Esophagus mucosa (tissue), 1 donor: ENCODE data around the gene UXT. TPM values are rescaled to one million over a fixed set of nuclear protein-coding genes. Genes with fewer than 3 reads are reported as not detected.
"Not testable (repeated sequence)": the region's sequence is repeated elsewhere in the genome, so short reads cannot be mapped to it uniquely, and the experiment has no call there.

ENCODE experiments used
- ATAC-seq: fragments of 200-7000 bp; cut with Tn5 transposase; one replicate; pipeline ENCODE4 v1.9.1; 2020
- total RNA-seq: library from RNA; stranded (reverse); gene quantifications from one replicate; pipeline ENCODE4 v1.2.4, GENCODE V29; 2023
- donor health status: DM: yes; HTN: yes; CAD: no.

The UXT gene, protein sequence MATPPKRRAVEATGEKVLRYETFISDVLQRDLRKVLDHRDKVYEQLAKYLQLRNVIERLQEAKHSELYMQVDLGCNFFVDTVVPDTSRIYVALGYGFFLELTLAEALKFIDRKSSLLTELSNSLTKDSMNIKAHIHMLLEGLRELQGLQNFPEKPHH
- 67.5 TPM for total RNA-seq

DNA sequence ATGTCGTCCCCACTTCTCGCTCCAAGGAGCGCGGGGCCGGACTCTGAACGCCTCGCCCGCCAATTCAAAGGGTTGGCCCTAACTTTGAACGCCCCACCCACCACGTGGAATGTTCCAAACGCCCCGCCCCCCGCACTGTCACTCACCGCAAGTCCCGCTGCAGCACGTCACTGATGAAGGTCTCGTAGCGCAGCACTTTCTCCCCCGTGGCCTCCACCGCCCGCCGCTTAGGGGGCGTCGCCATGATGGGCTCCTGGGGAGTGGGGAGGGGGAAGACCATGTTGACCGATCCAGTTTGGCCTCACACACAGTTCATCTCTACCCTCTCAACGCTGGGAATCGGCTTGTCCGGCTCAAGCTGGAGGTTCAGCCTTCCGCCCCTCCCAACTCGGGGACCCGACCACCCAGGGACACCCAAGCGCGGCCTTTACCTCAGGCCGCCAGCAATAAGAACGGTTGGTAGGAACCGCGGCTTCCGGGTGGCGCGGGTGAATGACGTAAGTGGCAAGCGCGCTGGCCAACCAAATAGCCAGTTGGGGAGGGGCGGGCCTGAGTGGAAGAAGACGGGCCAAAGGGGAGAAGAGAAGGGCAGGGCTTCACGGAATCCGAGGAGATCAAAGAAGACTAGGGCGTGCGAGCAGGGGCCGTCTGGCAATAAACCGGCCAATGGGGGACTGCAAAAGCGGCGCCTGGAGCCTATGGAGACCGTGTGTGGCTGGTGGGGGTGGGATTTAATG lies at the start of gene UXT:
Gene UXT (minus strand): TSS at position 497 of the 737 bp plus-strand sequence. CDS start 253 bp downstream, at position 244.
- ATAC-seq: peak; percentile 95

DNA sequence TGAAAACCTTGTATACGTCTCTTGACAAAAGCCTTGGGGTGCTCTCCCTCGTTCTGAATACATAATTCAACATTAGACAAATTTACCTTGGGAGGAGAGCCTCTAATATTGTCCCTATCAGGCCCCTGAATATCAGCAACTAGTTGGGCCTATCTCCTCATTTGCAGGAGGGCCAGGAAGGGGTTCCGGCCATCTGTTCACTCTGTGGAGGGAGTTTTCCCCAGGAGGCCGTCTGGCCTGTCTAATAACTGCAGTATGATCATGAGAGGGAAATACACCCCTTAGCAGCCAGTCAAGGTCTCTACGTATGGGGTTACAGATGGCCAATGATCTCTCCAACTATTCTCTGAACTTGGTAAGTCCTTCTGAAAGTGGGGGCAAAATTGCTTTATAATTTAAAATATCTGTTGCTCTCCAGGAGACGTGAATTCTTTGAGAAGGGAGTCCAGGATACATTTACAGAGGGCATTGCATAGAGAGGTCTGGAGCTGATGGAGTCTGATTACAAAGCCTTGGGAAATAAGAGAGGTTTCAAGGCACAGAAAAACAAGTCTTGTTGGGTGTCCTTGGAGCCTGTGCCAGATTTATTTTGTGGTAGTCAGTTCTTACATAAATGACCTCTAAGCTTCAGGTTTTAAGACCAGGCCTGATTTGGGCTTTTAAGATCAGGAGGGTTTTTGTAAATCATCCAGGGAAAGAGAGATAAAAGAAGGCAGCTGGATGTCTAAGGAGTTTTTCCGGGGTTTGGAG lies 48.2 kb upstream of the UXT start:
- no peak for ATAC-seq

DNA sequence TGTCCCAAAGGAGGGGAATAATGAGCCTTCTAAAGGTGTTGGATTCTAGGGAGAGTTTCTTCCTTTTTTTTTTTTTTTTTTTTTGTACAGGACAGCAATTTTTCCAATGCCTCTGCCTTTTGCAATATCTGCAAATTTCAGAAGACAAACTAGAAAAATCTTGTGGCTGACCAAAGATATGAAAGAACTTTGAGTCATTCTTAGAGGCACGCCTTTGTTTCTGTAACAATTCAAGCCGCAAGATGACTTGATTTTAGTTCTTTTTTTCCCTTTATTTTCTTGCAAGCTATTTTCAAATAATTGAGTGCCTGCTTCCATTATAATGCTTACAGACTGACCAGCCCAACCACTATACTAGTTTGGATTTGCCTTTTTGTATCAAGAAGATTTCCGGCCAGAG lies 47.6 kb upstream of the UXT start:
- no peak for ATAC-seq

DNA sequence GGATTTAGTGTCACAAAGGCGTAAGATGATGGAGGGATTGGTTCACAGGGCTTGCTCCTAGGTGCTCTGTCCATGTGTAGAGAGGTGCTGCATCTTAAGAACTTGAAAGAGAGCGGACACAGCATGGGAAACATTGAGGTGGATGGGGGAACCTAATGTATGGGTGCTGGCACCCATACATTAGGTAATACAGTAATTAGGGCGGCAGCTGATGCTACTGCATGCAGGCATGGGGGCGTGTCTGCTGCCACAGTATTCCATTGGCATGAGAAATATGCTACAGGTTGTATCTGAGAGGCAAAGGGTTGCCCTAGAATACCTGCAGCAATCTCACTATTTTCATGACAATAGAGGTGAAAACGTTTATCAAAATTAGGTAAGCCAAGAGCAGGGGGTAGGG lies 45.8 kb upstream of the UXT start:
- no peak for ATAC-seq

GRCh38 chrX:47697181-47697580 lies 38.2 kb upstream of the UXT start:
- ATAC-seq: no peak

DNA sequence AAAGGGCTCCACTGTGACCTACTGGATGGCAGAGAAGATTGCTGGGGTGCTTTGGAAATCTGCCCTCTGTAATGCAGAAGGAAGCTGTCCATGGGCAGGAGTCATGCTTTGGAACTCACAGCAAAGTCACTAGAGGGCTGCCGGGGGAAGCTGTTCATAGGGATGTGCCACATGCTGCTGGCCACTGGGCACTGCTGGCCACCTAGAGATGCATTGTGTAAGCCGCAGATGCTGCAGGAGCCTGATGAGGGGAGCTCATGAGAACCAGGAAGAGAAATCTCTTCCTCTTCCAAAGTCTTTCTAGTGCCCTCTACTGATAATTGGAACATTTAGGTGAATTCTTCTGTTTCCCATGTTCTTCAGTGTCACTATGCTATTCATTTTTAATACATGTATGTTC lies 31.2 kb upstream of the UXT start:
- ATAC-seq: no peak

- no peak for ATAC-seq
Observed at GRCh38 chrX:47687263-47687662, 28.3 kb upstream of the UXT start.

DNA sequence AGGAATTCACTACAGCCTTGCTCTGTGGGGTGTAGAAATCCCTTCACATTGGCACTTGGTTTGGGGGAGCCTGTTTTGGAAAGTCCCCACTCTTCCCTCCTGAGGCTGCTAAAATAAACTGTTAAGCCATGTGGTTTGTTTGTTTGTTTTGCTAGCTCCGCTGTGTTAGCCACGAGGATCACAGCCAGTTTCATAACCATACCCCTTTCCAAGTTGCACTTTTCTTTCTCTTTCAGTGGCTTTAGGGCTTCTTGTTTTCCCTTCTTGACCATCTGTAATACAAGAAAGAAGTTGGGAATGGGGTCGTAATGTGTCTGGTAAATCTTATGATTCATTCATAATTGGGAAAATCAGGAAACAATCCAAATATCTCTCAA lies 24.8 kb upstream of the UXT start:
- ATAC-seq: no peak

DNA sequence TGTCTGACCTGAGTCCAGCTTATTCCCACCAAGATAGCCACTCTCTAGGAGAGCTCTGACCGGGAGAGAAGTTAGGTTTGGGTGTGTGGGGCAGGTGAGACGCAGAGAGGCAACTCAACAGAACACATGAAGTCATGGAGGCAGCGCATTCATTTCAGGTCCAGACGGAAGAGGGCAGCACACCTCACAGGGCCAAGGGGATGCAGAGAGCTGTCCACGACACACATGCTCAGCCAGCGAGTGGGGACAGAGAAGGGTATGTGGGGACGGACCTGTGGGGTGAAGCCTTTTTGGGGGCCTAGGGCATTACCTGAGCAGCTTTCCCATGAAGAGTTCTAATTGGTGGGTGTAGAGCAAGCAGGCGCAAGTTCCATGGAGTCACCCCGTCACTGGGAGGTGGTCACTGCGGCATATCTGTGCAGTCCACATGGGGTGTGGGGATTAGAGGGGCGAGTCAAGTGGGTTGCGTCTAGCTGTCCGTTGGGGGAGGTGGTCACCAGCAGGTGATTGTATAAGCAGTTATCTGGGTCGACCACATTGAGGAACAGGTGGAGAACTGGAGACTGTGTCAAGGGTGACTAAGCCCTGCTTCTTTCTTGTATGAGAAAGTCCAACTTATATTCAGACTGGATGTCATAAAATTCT lies 24.3 kb upstream of the UXT start:
- no peak for ATAC-seq

DNA sequence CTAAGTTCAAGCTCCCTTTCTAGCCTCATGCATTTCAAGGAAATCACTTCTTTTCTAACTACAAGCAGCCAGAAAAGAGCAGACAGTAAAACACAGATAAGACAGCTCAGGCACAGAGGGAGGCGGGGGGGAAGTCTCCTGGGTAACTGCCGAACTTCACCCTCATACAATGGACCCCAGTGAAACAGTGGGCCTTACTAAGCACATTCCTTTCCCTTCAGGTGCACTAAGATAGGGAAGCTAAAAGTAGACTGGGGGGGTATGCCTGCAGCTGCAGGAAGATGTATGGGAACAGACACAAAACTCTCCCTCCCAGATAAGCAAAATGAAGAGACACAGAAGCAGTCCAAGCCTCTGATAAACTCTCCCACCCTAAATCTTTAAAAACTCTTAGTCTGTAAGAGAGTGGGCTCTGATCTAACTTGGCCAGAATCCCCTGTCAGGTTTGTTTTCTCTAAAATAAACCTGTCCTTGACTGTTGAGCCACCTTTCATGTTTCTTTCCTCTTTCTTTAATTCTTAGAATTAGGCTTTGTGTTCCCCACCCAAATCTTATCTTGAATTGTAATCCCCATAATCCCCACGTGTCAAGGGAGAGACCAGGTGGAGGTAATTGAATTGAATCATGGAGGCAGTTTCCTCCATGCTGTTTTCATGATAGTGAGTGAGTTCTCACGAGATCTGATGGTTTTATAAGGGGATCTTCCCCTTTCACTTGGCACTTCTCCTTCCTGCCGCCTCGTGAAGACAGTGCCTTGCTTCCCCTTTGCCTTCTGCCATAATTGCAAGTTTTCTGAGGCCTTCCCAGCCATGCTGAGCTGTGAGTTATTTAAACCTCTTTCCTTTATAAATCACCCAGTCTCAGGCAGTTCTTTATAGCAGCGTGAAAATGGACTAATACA lies 17.2 kb upstream of the UXT start:
- not testable (repeated sequence) for ATAC-seq

- no peak for ATAC-seq
Observed at GRCh38 chrX:47674776-47675175, 15.8 kb upstream of the UXT start.

DNA sequence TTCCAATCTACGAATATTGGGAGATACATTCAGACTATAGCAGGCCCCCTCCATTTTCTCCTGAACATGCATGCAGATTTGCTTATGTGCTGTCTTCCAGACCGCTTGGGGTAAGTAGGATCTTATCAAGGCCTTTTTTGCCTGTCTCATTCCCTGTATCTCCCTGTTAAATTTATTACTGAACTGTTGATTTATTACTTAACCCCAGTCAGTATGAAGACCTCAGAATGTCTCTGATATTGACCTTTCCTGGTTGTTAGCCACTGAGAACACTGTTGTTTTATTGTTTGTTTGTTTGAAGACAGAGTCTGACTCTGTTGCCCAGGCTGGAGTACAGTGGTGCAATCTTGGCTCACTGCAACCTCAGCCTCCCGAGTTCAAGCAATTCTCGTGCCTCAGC lies 6.8 kb upstream of the UXT start:
- ATAC-seq: not testable (repeated sequence)

- ATAC-seq: no peak
Observed at GRCh38 chrX:47664737-47665136, 5.8 kb upstream of the UXT start.

GRCh38 chrX:47662144-47662657 lies 3.2 kb upstream of the UXT start:
- ATAC-seq: no peak

DNA sequence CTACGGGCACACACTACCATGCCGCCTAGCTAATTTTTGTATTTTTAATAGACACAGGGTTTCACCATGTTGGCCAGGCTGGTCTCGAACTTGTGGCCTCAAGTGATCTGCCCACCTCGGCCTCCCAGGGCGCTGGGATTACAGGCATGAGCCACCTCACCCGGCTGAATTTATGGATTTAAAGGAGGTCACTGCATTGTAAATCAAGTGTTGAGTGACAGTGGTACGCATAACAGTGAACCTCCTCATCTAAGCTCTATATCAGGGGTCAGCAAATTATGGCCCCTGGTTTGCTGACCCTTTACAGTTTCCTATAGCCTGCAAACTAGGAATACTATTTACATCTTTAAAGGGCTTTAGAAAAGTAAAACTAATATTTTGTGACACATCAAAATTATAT lies 2.6 kb upstream of the UXT start:
- no peak for ATAC-seq

DNA sequence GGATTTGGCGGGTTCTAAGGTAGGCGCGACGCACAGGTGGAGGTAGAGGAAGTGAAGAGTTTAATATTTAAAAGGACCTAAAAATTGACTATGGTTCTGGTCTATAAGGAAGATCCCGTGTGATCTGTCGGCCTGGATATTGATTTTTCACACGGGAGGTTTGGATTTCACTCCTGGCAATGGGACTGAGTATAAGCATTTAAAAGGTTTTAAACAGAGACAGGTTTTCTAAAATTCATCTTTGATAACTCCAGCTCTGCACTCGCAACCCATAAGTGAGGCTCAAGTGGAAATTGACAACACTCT lies 394 bp upstream of the UXT start:
- no peak for ATAC-seq

- no peak for ATAC-seq
Observed at GRCh38 chrX:47658301-47658683, 688 bp downstream of the UXT start.

DNA sequence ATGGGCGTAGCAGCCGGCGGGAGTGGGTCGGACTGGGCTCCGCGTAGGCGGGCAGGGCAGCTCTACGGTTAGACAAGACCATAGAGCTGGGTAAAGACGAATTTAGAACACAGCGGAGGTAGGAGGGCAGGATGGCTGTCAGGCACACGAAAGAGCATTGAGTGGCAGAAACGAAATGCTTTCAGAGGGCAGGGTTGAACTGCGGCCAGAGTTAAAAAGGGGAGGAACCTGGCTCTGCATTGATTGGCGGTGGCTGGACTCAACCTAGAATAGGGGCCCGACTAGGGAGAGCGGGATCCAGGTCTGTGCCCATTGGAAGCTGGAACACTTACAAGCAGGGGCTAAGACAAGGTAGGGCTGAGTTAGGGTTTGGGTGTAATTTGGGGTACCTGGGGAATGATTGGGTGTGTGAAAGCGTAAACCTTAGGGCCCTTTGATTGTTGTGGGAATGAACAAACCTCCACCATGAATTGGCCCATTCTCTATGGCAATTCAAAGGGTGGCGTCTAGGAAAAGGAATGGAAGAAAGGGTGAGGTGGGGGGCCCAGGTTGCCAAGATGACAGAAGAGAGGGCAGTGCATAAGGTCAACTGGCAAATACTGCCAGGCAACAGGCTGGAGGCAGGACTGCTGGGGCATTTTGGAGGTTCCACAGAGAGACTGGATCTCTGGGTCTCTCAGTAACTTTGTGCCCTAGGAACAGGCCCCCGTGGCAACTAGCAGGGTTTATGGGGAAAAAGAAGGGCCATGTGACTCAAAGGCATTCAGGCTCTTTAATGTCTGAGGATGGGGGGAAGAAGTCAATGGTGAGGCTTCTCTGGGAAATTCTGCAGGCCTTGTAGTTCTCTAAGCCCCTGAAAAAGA lies 7.7 kb downstream of the UXT start:
- peak; percentile 1 for ATAC-seq

DNA sequence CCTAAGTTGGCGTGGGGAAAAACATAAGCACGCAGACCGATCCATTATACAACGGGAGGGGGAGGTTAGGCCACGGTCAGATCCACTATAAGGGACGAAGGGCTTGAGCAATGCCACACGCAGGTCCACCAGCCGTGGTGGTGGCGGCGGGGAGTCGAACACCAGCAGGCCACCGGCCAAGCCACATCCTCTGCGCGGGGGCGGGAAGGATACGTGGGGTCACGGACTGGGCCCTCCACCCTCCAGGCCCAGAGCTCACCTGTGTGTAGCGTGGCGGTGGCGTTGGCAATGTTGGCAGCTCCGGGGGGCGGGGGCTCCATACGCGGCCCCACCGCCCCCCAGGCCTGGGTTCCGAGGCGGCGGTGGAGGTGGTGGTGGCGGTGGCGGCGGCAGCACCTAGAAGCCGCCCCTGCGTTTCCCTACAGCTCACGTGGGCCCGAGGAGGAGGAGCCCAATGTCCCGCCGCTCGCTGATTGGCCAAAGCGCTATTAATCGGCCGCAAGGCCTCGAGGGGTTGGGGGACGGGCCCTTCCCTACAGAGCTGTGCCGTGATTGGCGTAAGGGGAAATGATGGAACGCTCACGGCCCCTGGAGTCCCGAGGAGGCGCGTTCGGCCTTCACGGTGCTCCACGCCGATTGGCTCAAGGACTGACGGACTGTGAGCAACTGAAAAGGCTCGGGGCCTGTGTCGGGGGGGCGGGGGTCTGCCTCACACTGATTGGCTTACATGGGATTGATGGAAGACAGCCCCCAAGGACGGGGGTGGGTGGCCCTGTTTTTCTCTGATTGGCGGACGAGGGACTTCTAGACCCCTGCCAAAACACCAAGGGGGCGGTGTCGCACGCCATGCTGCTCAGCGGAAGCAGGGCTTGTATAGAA lies 8.6 kb downstream of the UXT start, which contains the start of gene ELK1:
Gene ELK1 (minus strand): TSS at position 400 of the 879 bp plus-strand sequence. CDS start 9,122 bp downstream, outside the sequence.
- peak; percentile 97 for ATAC-seq

DNA sequence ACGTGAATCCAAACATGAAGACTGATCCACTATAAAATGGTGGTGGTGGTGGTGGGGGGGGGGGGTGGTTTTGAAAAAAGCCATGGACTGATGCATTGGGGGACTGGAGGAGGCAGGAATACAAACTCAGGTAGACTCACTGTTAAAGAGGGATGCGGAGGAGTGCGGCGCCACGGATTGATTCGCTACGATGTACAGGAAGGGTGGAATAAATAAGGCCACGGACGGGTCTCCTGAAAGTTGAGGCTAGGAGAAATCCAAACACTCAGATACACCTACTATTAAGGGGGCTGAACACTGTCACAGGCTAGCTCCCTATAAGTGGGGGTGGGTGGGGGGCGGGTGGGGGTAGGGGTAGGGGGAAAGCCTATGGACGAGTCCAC lies 9.2 kb downstream of the UXT start:
- ATAC-seq: no peak
